Tibial artery (tissue), 4 donors: ENCODE results near the gene SAAL1.

Experiments
- DNase-seq, 2 donors: peaks; one replicate each; pipeline ENCODE4 v3.0.0-alpha.2; 2019
- H3K27ac ChIP-seq, 2 donors: fragments of 200-600 bp; sonication (generic) in 1 of 2; 1 replicate in 1 of 2; 2 replicates in 1 of 2; pipeline ENCODE4 v1.5.1; 2018 to 2019; ENCODE audit warnings: mild to moderate bottlenecking in 1 of 2
- H3K27me3 ChIP-seq, 2 donors: fragments of 200-600 bp; sonication (generic) in 1 of 2; one replicate each; pipeline versions ENCODE4 v1.5.1 to v1.6.0; 2016 to 2019
- H3K36me3 ChIP-seq, 3 donors: fragments of 200-600 bp; sonication (generic) in 2 of 3; one replicate each; pipeline ENCODE4 v1.5.1; 2016 to 2019; ENCODE audit warnings: mild to moderate bottlenecking in 2 of 3
- H3K4me1 ChIP-seq, 4 donors: fragments of 200-600 bp; sonication (generic) in 2 of 4; 1 replicate in 3 of 4; 2 replicates in 1 of 4; pipeline ENCODE4 v1.5.1; 2016 to 2019
- H3K4me3 ChIP-seq, 2 donors: fragments of 200-600 bp; sonication (generic) in 1 of 2; 1 replicate in 1 of 2; 2 replicates in 1 of 2; pipeline ENCODE4 v1.5.1; 2018 to 2019; ENCODE audit warnings: mild to moderate bottlenecking in 2 of 2
- H3K9me3 ChIP-seq, 3 donors: fragments of 200-600 bp; sonication (generic) in 1 of 3; one replicate each; pipeline ENCODE4 v1.5.1; 2016 to 2019
- CTCF ChIP-seq, 2 experiments: fragments of 200-600 bp in 1 of 2; fragments of 450-650 bp in 1 of 2; IDR thresholded peaks; one replicate each; pipeline ENCODE4 v1.5.1; 2017 to 2019; ENCODE audit warnings: antibody characterized with exemption in 2 of 2, mild to moderate bottlenecking in 1 of 2, moderate library complexity in 1 of 2
- intact Hi-C: fragments of 100-400 bp; cut with DNase I; formaldehyde crosslinking; loops from one replicate; pipeline ENCODE4 v1.15.0; 2023; ENCODE audit warnings: low total_unique reads

The SAAL1 gene

GRCh38 chr11:18100926-18101656 lies 4.8 kb downstream of the SAAL1 start:
- H3K27ac ChIP-seq, result no peak overlapping the region
- no peak overlapping the region for H3K4me3 ChIP-seq
- TF ChIP-seq CTCF (IDR thresholded peaks at IDR 0.05), result no peak
- peaks cover 0 to 15% (median 7%) of the 10 kb centered on the region in 4 donors for H3K4me1 ChIP-seq
- H3K27me3 ChIP-seq, result no peaks in the 10 kb centered on the region
- intact Hi-C loops, result loop anchor here (5.0 kb wide), 1 partner anchor 104 kb away; no protein-coding TSS in a partner anchor
- DNase-seq, result no peak
- peaks cover 12 to 36% (median 23%) of the 10 kb centered on the region in 3 donors for H3K36me3 ChIP-seq
- no peaks in the 10 kb centered on the region for H3K9me3 ChIP-seq

- H3K4me1 ChIP-seq, result no peaks in the 10 kb centered on the region
- H3K27me3 ChIP-seq, result no peaks in the 10 kb centered on the region
- no peaks in the 10 kb centered on the region for H3K9me3 ChIP-seq
- peaks cover 50 to 61% (median 56%) of the 10 kb centered on the region in 3 donors for H3K36me3 ChIP-seq
- no peak overlapping the region for H3K4me3 ChIP-seq
- no peak for TF ChIP-seq CTCF (IDR thresholded peaks at IDR 0.05)
- no peak for DNase-seq
- H3K27ac ChIP-seq, result no peak overlapping the region
- intact Hi-C loops, result no loop called here
Observed at GRCh38 chr11:18093959-18094358, 11.9 kb downstream of the SAAL1 start.

GRCh38 chr11:18091731-18092130 lies 14.2 kb downstream of the SAAL1 start:
- intact Hi-C loops, result no loop called here
- H3K36me3 ChIP-seq, result peaks cover 67 to 82% (median 77%) of the 10 kb centered on the region in 3 donors
- no peak for DNase-seq
- H3K27me3 ChIP-seq, result no peaks in the 10 kb centered on the region
- no peak for TF ChIP-seq CTCF (IDR thresholded peaks at IDR 0.05)
- no peaks in the 10 kb centered on the region for H3K4me1 ChIP-seq
- no peak overlapping the region for H3K27ac ChIP-seq
- H3K9me3 ChIP-seq, result no peaks in the 10 kb centered on the region
- H3K4me3 ChIP-seq, result no peak overlapping the region

DNA sequence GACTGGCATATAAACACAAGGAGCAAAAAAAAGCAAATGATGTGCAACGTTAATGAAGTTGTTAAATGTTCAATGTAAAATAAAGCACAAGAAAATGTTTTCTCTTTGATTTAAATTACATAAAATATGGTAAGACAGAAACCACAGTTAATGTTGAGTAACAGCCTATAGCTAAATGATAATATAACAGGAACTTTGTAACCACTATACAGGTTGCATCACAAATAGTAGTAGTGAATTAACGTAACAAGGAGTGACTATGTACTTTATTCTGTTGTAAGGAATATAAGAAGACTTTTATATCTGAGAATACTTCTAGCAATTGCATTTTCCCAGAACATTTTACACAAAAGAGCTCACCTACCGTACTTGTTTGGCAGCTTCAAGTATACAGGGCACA lies 16.9 kb downstream of the SAAL1 start:
- no peak for TF ChIP-seq CTCF (IDR thresholded peaks at IDR 0.05)
- peaks cover 53 to 81% (median 64%) of the 10 kb centered on the region in 3 donors for H3K36me3 ChIP-seq
- H3K9me3 ChIP-seq, result no peaks in the 10 kb centered on the region
- H3K4me1 ChIP-seq, result no peaks in the 10 kb centered on the region
- H3K27ac ChIP-seq, result no peak overlapping the region
- no peaks in the 10 kb centered on the region for H3K27me3 ChIP-seq
- no peak overlapping the region for H3K4me3 ChIP-seq
- intact Hi-C loops, result no loop called here
- DNase-seq, result no peak

- no peaks in the 10 kb centered on the region for H3K4me1 ChIP-seq
- intact Hi-C loops, result no loop called here
- H3K36me3 ChIP-seq, result peaks cover 51 to 79% (median 58%) of the 10 kb centered on the region in 3 donors
- H3K27ac ChIP-seq, result no peak overlapping the region
- H3K9me3 ChIP-seq, result no peaks in the 10 kb centered on the region
- no peaks in the 10 kb centered on the region for H3K27me3 ChIP-seq
- TF ChIP-seq CTCF (IDR thresholded peaks at IDR 0.05), result no peak
- no peak overlapping the region for H3K4me3 ChIP-seq
- DNase-seq, result no peak
Observed at GRCh38 chr11:18088366-18088765, 17.5 kb downstream of the SAAL1 start.
